Measurements from ENCODE around the gene SNED1.

- TF ChIP-seq CTCF (conservative IDR thresholded peaks at IDR 0.05; ENCODE audit: low read length), result no peak
- TF ChIP-seq EZH2phosphoT487 (IDR thresholded peaks at IDR 0.05; ENCODE audit: borderline replicate concordance, low read depth, low read length), result no peak
These were observed 138.3 kb downstream of the SNED1 start for GRCh38 chr2:241136661-241137260.

Data from OCI-LY7 (cell line).